Measurements from ENCODE around the gene EYS. TPM values are rescaled to one million over a fixed set of nuclear protein-coding genes. Genes with fewer than 3 reads are reported as not detected.

The EYS gene
- total RNA-seq (under 1 TPM; 0.08 to 0.09 TPM), polyA plus RNA-seq (under 1 TPM; 0.63 TPM)

GRCh38 chr6:65707126-65707826 is at the start of gene EYS:
Gene EYS, minus strand, starts transcription at chr6:65707226. Its CDS starts 211,816 bp downstream, at chr6:65495410.
- no peak within 1 kb of the TSS for H3K4me3 ChIP-seq (ENCODE audit: low read depth in 1 of 3, low read length in 3 of 3)
- DNase-seq (ENCODE audit: low spot score) = no peak
- no peaks in the 10 kb centered on the region for H3K36me3 ChIP-seq (ENCODE audit: control insufficient read depth in 4 of 4, insufficient read depth in 3 of 4, low read depth in 1 of 4, low read length in 3 of 4)
- no peak for TF ChIP-seq RXRA (IDR thresholded peaks at IDR 0.05)
- no peak for TF ChIP-seq GABPA (IDR thresholded peaks at IDR 0.05 in 1 of 2, conservative IDR thresholded peaks at IDR 0.05 in 1 of 2)
- TF ChIP-seq TAF1 (conservative IDR thresholded peaks at IDR 0.05) = no peak
- TF ChIP-seq NR2F2 (IDR thresholded peaks at IDR 0.05) = no peak
- TF ChIP-seq JUND (IDR thresholded peaks at IDR 0.05) = no peak
- TF ChIP-seq FOXA1 (IDR thresholded peaks at IDR 0.05) = no peak
- TF ChIP-seq SP1 (IDR thresholded peaks at IDR 0.05) = no peak
- no peak for TF ChIP-seq YY1 (IDR thresholded peaks at IDR 0.05)
- no peak for TF ChIP-seq REST (IDR thresholded peaks at IDR 0.05)
- no peak for TF ChIP-seq RAD21 (IDR thresholded peaks at IDR 0.05)
- no peak for TF ChIP-seq ZBTB33 (IDR thresholded peaks at IDR 0.05)
- no peak for TF ChIP-seq MAX (IDR thresholded peaks at IDR 0.05)
- no peak for TF ChIP-seq ATF3 (IDR thresholded peaks at IDR 0.05)
- no peaks in the 10 kb centered on the region for H3K4me1 ChIP-seq (ENCODE audit: control insufficient read depth in 4 of 4, insufficient read depth in 4 of 4, low read length in 3 of 4)
- no peak within 1 kb of the TSS for H3K27ac ChIP-seq (ENCODE audit: low read depth in 1 of 2, low read length in 2 of 2)
- H3K9ac ChIP-seq (ENCODE audit: low read depth in 1 of 2, low read length in 2 of 2) = no peak within 1 kb of the TSS
- H3K9me3 ChIP-seq (ENCODE audit: control insufficient read depth in 4 of 4, low read length in 3 of 4) = no peaks in the 10 kb centered on the region
- 79% methylated on average over 4 of the region's 4 CpGs for WGBS
- no peaks in the 10 kb centered on the region for H3K27me3 ChIP-seq (ENCODE audit: control insufficient read depth in 4 of 4, insufficient read depth in 4 of 4, low read length in 3 of 4)

GRCh38 chr6:65746302-65746701 is 39.3 kb upstream of the EYS start:
- DNase-seq (ENCODE audit: low spot score) = no peak
- no peak overlapping the region for H3K27ac ChIP-seq (ENCODE audit: low read depth in 1 of 2, low read length in 2 of 2)
- 73% methylated on average over 4 of the region's 4 CpGs for WGBS
- no peak for TF ChIP-seq HNF4A (conservative IDR thresholded peaks at IDR 0.05)
- TF ChIP-seq HNF4G (IDR thresholded peaks at IDR 0.05) = no peak
- no peak for TF ChIP-seq GABPA (IDR thresholded peaks at IDR 0.05 in 1 of 2, conservative IDR thresholded peaks at IDR 0.05 in 1 of 2)
- TF ChIP-seq CTCF (IDR thresholded peaks at IDR 0.05; ENCODE audit: low read depth, low read length, missing input control) = no peak
- TF ChIP-seq FOXA1 (IDR thresholded peaks at IDR 0.05) = no peak
- no peak for TF ChIP-seq YY1 (IDR thresholded peaks at IDR 0.05)
- TF ChIP-seq TAF1 (conservative IDR thresholded peaks at IDR 0.05) = no peak
- TF ChIP-seq JUND (IDR thresholded peaks at IDR 0.05) = no peak
- no peak for TF ChIP-seq NR2F2 (IDR thresholded peaks at IDR 0.05)
- TF ChIP-seq EGR1 (IDR thresholded peaks at IDR 0.05; ENCODE audit: low read depth in 2 of 2) = no peak
- TF ChIP-seq ZBTB33 (IDR thresholded peaks at IDR 0.05) = no peak
- TF ChIP-seq MAX (IDR thresholded peaks at IDR 0.05) = no peak

More at GRCh38 chr6:65746302-65746701, 39.3 kb upstream of the EYS start:
- H3K9ac ChIP-seq (ENCODE audit: low read depth in 1 of 2, low read length in 2 of 2) = no peak overlapping the region
- H3K9me3 ChIP-seq (ENCODE audit: control insufficient read depth in 4 of 4, low read length in 3 of 4) = no peaks in the 10 kb centered on the region
- H3K4me1 ChIP-seq (ENCODE audit: control insufficient read depth in 4 of 4, insufficient read depth in 4 of 4, low read length in 3 of 4) = no peaks in the 10 kb centered on the region
- no peak overlapping the region for H3K4me3 ChIP-seq (ENCODE audit: low read depth in 1 of 3, low read length in 3 of 3)
- H3K27me3 ChIP-seq (ENCODE audit: control insufficient read depth in 4 of 4, insufficient read depth in 4 of 4, low read length in 3 of 4) = no peaks in the 10 kb centered on the region
- H3K36me3 ChIP-seq (ENCODE audit: control insufficient read depth in 4 of 4, insufficient read depth in 3 of 4, low read depth in 1 of 4, low read length in 3 of 4) = no peaks in the 10 kb centered on the region
